ENCODE measurements around the gene CR1.
"Not testable (repeated sequence)": the region's sequence is repeated elsewhere in the genome, so short reads cannot be mapped to it uniquely, and the experiment has no call there.

CR1 gene

GRCh38 chr1:207682872-207683434, 187.0 kb downstream of the CR1 start:
- ATAC-seq: not testable (repeated sequence)

- not testable (repeated sequence) for ATAC-seq
These were observed 194.6 kb downstream of the CR1 start for GRCh38 chr1:207690551-207690950.

- no peak for ATAC-seq
These were observed 195.1 kb downstream of the CR1 start for GRCh38 chr1:207691010-207691409.
